Esophagus mucosa (tissue), 1 donor: ENCODE results near the gene POLR3C. TPM values are rescaled to one million over a fixed set of nuclear protein-coding genes. Genes with fewer than 3 reads are reported as not detected.
A peak's percentile ranks its signal among the peaks of the same experiment; 100 is the strongest.
"Not testable (repeated sequence)": the region's sequence is repeated elsewhere in the genome, so short reads cannot be mapped to it uniquely, and the experiment has no call there.

Experiments
- ATAC-seq: fragments of 200-7000 bp; cut with Tn5 transposase; one replicate; pipeline ENCODE4 v1.9.1; 2020
- total RNA-seq: library from RNA; stranded (reverse); gene quantifications from one replicate; pipeline ENCODE4 v1.2.4, GENCODE V29; 2023
- donor health status: DM: yes; HTN: yes; CAD: no.

The POLR3C gene, protein sequence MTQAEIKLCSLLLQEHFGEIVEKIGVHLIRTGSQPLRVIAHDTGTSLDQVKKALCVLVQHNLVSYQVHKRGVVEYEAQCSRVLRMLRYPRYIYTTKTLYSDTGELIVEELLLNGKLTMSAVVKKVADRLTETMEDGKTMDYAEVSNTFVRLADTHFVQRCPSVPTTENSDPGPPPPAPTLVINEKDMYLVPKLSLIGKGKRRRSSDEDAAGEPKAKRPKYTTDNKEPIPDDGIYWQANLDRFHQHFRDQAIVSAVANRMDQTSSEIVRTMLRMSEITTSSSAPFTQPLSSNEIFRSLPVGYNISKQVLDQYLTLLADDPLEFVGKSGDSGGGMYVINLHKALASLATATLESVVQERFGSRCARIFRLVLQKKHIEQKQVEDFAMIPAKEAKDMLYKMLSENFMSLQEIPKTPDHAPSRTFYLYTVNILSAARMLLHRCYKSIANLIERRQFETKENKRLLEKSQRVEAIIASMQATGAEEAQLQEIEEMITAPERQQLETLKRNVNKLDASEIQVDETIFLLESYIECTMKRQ
- total RNA-seq, result 18.2 TPM

DNA sequence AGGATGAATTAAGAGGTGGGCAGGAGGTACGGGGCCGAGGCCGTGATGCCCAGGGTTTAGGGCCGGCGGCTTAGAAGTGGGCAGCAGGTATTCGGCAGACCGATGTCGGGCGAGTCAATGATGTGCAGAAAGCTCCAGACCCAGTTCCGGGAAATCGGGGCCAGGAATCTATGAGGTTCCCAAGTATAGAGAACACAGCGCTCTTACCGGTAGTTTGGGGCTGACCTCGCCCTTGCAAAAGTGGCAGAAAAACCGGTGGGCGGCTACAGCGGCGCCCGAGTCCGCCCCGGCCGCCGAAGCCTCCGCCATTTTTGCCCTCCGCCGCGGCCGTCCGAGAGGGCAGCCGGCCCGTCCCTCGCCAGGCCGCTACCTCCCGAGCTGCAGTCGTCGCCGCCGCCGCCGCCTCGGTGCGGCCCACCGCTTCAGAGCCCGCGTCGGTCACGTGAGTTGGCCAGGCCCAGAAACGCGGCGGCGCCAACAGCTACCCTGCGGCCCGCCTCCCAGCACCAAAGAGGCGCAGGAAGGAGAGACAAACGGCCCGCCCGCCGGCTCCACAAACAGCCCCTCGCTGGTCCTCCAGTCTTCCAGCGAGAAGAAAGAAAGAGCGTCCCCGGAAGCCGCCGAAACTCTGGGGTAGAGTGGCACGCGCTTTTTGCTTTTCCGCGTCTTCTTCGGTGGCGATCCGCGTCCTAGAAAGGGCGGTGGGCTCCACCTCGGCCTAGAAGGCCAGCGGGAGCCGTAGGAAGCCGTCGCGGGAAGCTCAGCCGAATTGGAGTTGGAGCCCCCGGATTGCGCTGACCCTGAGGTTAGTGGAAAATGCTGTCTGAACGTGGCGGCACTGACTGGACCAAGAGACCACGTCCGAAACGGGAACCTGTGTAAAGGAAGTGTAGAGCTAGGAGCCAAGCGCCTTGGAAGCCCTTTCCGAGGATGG, at the start of gene POLR3C, which contains the start of gene RNF115:
Gene POLR3C (plus strand): TSS at position 636 of the 934 bp plus-strand sequence. CDS start 1,577 bp downstream, outside the sequence.
Gene RNF115 (minus strand): TSS at position 531 of the 934 bp plus-strand sequence. CDS start 222 bp downstream, at position 309.
- ATAC-seq, result peak; percentile 90

DNA sequence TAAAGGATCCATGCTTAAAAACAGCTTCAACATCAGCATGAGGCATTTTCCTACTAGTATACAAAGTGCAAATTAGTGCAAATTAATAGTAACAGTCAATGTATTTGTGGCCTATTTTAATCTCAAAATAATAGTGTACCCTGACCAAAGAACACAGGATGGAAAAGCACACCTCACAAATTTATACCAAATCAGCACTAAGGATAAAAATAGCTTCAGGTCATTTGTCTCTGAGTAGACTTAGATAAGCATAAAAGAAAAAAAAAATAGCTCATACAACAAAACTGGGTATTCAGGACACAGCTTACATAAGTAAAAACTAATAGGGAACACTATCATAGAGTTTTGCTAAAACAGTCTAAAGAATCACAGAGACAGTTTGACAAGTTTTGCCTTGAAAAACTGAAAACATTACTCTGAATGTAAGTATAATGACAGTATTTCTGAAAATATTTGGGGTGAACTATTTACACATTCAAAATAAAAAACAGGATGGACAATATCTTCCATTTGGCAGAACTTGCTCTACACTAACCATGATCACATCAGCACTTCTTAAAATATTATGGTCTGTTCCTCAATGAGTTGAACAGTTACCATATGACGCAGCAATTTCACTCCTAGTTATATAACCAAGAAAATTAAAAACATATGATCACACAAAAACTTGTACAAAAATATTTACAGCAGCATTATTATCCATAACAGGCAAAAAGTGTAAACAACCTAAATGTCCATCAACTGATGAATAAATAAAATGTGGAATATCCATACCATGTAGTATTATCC, 46.4 kb upstream of the POLR3C start:
- ATAC-seq, result no peak

DNA sequence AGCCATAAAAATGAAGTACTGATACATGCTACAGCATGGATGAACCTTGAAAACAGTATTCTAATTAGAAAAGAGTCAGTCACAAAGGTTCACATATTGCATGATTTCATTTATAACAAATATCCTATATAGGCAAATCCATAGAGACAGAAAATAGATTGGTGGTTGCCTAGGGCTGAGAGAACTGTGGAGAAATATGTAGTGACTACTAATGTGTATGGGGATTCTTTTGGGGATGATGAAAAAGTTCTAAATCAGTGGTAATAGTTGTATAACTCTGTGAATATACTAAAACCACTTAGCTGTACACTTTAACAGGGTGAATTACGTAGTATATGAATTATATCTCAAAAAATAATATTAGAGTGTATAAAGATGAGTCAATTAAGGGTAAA, 45.9 kb upstream of the POLR3C start:
- no peak for ATAC-seq

DNA sequence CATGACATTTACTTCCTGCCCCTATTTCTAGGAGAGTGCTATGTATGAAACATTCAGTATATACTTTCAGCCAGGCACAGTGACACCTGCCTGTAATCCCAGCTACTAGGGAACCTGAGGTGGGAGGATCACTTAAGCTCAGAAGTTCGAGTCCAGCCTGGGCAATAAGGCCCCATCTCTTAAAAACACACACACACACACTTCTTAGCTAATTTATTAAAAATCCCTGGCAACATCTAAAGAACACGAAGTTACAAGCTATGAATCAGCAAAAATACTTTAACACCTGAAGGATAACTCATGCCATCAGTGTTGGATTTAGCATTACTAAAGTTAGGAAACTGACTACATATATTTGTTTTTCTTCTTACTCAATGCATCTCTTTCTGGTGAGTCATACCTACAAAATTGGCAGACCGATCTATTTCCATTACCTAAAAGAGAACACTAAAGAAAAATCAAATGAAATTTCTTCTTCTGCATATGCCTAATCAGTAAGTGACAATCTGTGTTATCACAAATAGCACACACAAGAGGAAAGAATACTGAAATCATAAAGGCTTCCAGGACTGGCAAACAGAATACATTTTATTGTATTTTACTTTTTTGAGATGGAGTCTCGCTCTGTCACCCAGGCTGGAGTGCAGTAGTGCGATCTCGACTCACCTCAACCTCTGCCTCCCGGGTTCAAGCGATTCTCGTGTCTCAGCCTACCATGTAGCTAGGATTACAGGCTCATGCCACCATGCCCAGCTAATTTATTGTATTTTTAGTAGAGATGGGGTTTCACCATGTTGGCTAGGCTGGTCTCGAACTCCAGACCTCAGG, 41.5 kb upstream of the POLR3C start:
- ATAC-seq, result peak; percentile 87

DNA sequence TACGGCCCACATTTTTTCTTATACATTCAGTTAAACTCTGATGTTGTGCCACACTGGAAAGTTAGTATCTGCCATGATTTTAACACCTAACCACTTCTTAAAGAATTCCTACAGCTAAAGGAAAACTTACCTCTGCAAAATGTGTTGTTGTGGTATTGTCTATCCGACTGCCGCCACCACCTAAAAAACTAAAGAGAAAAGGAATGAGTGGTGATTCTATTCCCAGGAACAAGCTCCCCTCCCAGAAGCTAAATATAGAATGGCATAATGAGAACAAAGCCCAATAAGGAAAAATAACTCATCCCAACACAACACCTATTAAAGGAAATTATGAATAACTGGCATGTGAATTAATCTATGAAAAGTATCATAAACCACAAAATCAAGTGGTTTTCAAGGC, 39.6 kb upstream of the POLR3C start:
- ATAC-seq, result no peak

DNA sequence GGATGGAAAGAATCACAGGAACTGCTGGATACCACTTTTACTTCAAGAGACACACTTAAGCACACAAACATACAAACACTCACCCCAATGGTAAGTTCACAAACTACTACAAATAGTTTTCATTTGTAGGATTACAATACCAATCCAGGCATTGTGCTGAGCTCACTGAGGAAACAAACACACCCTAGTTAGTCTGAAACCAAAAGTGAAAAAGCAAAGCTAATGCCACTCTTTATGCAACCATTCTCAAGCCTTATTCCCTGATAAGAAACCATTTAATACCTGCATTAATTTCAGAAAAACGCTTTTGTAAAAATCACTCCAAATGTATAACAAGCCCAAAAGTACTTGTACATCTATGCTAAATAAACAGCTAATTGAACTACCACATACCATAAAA, 38.5 kb upstream of the POLR3C start:
- peak; percentile 72 for ATAC-seq

DNA sequence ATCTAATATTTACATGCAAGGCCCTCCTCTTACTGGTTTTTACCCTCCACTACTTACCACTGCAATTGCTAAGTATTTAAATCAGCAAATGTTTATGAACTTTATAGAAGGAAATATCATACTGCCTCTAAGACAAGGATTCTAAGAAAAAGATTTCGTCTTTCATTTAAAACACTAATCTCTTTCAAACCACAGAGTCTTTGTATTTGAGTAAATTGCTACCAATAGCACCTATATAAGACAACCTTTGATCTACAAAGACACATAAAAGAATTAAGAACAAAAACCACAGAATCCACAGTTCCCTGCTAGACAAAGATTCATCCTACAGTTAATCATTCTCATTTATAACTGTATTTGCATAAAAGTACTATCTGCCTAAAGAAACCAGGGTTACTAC, 37.7 kb upstream of the POLR3C start:
- no peak for ATAC-seq

DNA sequence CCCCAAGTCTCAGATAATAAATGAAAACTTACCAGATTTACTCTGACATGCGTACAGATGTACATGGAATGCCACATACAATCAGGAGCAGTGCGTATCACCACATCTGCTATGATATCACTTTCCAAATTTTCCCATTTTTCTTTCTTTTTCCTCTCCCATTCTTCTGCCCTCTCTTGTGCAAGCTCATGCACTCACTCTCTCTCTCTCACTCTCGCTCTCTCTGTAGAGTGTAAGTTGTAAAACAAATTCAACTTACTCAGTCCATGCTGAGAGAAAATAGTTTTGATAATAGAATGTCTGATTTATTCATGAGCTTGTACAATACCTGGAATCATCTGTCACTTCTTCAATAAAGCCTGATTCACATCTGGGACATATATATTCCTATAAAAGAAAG, 35.4 kb upstream of the POLR3C start:
- no peak for ATAC-seq

DNA sequence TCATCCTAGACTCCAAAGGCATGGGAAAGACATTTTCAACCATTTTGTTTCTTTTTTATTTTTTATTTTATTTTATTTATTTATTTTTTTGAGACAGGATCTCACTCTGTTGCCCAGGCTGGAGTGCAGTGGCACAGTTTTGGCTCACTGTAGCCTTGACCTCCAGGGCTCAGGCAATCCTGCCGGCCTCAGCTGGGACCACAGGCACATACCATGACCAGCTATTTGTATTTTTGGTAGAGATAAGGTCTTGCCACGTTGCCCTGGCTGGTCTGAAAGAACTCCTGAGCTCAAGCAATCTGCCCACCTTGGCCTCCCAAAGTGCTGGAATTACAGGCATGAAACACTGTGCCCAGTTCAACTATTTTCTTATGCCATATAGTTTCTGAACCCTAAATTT, 32.1 kb upstream of the POLR3C start:
- not testable (repeated sequence) for ATAC-seq

DNA sequence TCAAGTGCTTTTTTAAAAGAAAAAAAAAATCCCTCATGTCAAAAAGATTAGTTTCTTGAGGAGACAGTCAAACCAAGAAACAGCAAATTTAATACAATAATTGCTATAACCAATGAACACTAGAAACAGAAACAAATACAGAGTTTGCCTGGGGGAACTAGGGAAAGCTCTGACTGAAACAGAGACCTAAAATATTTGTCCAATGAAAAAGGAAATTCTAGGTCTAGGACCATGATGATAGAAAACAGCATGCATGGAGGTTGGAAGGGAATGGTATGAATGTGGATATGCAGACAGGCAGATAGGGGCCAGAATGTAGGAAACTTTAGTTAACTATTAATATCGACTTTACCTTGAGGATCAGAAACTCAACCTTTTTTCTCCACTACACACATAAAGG, 31.5 kb upstream of the POLR3C start:
- ATAC-seq, result no peak

DNA sequence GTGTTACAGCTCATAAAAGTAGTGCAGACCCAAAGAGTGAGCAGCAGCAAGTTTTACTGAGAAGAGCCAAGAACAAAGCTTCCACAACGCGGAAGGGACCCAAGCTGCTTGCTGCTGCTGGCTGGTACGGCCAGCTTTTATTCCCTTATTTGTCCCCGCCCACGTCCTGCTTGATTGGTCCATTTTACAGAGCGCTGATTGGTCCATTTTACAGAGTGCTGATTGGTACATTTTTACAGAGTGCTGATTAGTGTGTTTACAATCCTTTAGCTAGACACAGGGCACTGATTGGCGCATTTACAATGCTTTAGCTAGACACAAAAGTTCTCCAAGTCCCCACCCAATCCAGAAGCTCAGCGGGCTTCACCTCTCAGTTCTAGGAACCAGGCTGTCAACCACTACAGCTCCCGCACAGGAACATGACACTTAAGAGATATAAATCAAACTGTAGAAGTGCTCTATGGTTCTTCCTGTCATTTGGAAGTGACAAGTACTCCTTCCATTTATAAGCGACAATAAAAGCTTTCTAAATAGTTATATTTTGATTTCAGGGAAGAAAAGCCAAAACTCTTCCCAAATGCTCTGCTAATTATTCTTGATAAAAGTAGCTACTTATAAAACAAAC, 28.6 kb upstream of the POLR3C start:
- no peak for ATAC-seq

DNA sequence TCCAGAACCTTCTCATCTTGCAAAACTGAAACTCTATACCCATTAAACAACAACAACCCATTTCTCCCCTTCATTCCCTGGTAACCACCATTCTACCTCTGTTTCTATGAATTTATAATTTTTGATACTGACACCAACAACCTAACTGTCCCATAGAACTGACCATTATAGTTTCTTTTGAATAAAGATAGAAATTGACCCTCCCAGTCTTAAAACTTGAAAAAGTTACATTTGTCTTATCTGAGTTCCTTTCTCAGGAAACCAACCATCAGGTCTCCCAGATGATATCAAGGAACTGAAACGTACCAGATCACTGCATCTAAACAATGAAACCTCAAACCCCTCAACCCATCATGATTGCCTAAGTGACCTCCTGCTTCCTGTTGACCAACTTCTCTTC, 27.2 kb upstream of the POLR3C start:
- ATAC-seq, result no peak

DNA sequence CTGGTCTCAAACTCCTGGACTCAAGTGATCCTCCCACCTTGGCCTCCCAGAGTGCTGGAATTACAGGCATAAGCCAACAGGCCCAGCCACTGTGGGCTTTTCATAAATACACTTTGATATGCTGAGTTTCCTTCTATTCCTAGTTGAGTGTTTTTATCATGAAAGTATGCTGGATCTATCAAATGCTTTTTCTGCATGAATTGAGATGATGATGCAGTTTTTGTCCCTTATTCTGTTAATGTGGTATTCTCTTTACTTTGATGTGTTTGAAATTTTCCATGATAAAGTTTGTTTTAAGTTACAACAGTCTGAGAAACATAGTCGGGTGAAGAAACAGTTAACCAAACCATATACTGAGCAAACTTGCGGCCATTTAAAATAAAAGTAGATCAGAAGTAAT, 24.2 kb upstream of the POLR3C start:
- ATAC-seq, result no peak

DNA sequence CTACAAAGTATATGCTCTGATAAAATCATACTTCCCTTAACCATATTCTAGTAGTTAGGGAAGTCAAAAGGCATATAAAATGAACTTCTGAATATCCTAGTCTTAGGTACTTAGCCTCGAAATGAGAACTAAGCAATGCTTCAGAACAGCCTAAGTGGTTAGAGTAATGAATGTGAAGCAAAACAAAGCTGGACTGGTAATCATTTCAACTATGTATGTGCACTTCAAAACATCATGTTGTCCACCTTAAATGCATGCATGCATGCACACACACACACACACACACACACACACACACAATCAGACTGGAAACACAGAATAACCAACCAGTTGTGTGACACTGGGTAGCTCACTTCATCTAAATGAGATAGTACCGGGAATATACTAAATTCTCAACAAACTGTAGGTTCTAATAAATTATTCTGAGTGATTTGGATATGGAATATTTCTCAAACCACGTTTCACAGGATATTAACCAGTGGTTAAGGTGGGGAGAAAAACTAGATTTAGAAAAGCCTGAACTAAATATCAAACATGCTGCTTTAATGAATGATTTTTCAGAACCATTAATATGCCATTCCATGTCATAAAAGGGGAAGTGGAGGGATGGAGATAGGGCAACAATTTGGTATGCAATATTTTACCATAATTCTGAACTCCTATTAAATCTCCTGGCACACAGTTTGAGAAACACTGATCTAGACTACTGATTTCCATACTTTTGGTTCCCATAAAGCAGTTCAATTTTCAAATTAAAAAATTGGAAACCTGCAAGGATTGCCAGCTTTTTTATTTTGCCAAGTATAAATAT, 19.6 kb upstream of the POLR3C start:
- no peak for ATAC-seq

DNA sequence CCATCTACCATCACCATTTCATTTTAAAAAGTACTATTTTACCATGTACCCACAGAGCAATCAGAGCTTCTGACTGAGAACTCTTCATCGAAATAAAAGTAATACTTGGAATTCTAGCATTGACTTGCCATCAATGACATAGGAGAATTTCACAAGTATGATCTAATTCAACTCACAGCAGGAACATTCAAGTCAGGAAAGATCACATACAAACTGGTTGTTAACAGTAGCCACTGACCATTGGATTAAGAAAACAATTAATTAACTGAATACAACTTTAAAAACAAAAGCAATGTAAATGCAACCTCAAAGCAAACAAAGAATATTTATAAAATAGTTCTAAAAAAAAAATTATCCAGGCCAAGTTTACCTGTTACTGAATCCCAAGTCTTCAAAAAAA, 18.9 kb upstream of the POLR3C start:
- ATAC-seq, result no peak

DNA sequence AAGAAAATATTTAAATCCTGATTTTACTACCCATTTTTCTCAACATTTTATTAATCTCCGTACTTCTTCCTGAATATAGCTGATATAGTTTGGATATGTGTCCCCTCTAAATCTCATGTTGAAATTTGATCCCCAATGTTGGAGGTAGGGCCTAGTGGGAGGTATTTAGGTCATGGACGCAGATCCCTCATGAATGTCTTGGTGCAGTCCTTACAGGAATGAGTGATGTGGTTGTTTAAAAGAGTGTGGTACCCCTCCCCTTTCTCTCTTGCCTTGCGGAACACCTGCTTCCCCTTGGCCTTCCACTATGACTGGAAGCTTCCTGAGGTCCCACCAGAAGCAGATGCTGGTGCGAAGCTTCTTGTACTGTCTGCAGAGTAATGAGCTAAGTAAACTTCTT, 17.6 kb upstream of the POLR3C start:
- no peak for ATAC-seq

DNA sequence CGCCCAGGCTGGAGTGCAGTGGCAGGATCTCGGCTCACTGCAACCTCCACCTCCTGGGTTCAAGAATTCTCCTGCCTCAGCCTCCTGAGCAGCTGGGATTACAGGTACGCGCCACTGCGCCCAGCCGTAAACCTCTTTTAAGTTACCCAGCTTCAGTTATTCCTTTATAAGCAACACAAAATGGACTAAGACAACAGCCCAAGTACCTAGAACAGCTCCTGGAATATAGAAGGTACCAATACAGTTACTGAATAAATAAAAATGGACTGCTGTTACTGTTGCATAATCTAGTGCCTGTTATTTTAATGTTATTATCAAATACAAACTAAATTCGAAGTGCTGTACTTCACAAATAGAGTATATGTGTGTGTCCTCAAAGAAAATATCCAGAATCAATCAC, 17.2 kb upstream of the POLR3C start:
- no peak for ATAC-seq

DNA sequence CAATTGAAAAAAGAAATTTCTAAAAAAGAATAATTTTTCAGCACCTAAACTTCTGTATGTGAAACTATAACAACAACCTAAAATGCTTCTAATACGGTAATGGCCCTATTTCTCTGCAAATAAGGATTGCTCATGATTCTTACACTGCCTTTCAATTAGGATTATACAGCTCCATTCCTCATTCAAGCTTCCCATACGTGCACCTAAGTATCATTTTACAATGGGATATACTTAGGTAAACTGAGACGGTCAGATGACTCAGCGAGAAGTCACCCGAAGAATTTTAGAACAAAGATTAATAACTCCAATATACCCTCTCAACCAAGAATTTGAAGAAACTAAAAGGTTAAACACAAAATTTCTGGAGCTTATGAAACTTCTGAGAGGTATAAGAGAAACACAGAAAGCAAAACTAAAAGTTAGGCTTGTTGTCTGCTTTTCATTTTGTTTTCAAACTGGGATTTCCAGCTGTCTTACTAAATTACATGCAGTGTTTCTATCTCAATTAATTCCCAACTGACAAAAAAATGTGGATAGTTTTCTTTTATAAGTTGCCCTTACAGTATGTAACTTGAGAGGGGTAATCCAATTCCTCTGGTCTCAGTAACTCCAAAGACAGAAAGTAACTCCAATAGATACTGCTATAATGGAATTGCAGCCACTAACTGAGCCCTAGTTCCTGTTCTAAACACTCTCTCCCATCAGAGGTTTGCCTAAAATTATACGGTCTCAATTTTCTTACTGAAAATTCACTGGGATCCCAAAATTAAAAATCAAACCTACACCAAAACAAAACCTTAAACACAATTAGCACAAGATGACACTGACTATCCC, 10.8 kb upstream of the POLR3C start:
- not testable (repeated sequence) for ATAC-seq

DNA sequence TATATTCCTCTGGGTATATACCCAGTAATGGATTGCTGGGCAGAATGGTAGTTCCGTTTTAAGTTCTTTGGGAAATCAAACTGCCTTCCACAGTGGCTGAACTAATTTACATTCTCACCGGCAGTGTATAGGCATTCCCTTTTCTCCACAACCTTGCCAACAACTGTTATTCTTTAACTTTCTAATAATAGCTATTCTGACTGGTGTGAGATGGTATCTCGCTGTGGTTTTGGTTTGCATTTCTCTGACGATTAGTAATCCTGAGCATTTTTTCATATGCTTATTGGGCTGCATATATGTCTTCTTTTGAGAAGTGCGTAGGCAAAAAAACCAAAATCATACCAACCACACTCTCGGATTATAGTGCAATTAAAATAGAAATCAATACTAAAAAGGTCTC, 5.9 kb upstream of the POLR3C start:
- ATAC-seq, result not testable (repeated sequence)
